Measurements from ENCODE around the gene HIF1A. TPM values are rescaled to one million over a fixed set of nuclear protein-coding genes. Genes with fewer than 3 reads are reported as not detected.

HIF1A gene
- total RNA-seq: 157 and 159 TPM in 2 replicates

DNA sequence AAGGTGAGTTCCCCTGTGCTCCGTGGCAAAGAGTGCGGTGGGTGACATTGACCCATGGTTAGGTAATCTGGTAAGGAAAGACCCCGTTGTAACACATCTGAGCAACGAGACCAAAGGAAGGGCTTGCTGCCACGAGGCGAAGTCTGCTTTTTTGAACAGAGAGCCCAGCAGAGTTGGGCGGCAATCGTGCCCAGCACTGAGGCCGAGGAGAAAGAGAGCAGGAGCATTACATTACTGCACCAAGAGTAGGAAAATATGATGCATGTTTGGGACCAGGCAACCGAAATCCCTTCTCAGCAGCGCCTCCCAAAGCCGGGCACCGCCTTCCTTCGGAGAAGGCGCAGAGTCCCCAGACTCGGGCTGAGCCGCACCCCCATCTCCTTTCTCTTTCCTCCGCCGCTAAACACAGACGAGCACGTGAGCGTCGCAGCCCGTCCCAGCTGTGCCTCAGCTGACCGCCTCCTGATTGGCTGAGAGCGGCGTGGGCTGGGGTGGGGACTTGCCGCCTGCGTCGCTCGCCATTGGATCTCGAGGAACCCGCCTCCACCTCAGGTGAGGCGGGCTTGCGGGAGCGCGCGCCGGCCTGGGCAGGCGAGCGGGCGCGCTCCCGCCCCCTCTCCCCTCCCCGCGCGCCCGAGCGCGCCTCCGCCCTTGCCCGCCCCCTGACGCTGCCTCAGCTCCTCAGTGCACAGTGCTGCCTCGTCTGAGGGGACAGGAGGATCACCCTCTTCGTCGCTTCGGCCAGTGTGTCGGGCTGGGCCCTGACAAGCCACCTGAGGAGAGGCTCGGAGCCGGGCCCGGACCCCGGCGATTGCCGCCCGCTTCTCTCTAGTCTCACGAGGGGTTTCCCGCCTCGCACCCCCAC is at the start of gene HIF1A:
Gene HIF1A, plus strand, starts transcription at position 684 of the 865 bp plus-strand sequence. CDS start 292 bp downstream, outside the sequence.

DNA sequence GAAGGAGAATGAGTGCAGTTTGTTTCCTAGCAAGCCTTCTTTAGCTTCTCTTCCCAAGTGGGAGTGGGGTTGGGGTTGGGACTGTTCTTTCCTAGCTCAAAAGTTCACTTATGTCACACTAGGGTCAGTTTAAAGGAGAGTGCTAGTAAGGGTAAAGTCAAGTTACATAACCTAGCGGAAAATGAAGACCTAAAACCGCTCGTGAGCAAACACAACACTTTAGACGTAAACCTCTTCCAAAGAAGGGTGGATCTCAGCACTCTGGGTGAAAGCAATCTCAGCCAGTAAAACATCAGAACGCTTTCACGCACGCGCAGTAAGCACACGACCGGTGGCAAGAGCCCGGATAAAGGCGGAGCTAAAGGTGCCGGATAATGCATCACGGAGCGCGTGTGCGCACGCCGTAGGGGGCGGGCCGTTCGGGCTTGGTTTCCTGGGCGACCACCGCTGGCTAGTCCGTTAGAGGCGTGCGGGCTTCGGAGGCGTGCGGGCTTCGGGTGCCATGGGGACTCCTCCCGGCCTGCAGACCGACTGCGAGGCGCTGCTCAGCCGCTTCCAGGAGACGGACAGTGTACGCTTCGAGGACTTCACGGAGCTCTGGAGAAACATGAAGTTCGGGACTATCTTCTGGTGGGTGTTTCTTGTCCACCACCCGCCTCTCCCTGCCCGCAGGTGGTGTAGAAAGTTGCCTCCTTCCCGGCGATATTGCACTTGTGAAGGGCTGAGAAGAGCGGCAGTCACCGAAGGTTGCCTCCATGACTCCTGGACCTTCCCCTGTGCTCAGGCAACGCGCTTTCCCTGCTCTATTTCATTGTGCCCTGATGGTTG is 66.9 kb downstream of the HIF1A start, which contains the start of gene SNAPC1:
Gene SNAPC1, plus strand, starts transcription at position 462 of the 828 bp plus-strand sequence. Its CDS starts 41 bp downstream, at position 503.

Other genes starting within 250 kb of the HIF1A start
- gene SNAPC1, start 66.9 kb downstream of the HIF1A start, total RNA-seq: 18.5 and 20.5 TPM in 2 replicates
- gene SYT16, start 117.2 kb downstream of the HIF1A start, total RNA-seq: 0.54 and 0.86 TPM in 2 replicates